ENCODE measurements around the gene KCNH3. TPM values are rescaled to one million over a fixed set of nuclear protein-coding genes. Genes with fewer than 3 reads are reported as not detected.

The KCNH3 gene
- total and polyA plus RNA-seq, 2 of the 4 experiments (the other 2 are of a cell fraction) = 0.10 TPM; not detected in 1

GRCh38 chr12:49542592-49543160 lies 3.8 kb downstream of the KCNH3 start:
- Histone ChIP-seq H3K4me2 (ENCODE audit: low read depth, low read length) (no peak overlapping the region), H4K5ac (ENCODE audit: low read depth, low read length) (no peak overlapping the region), H4K20me1 (ENCODE audit: insufficient read depth, low read length) (no peaks in the 10 kb centered on the region), H2BK20ac (ENCODE audit: low read depth, low read length) (no peak overlapping the region), H4K8ac (ENCODE audit: low read depth in 2 of 2, low read length in 2 of 2) (no peak overlapping the region), H2AFZ (replicated peaks; ENCODE audit: low read length, poor library complexity) (peak overlapping the region; percentile 14), H3K18ac (ENCODE audit: low read depth, low read length) (no peak overlapping the region), H2BK120ac (ENCODE audit: low read depth, low read length) (no peak overlapping the region), H2BK5ac (ENCODE audit: low read depth, low read length, poor library complexity, severe bottlenecking) (no peak overlapping the region), H3K27ac (ENCODE audit: insufficient read depth, low read length) (no peak overlapping the region), H3K9me3 (ENCODE audit: control insufficient read depth, insufficient read depth, low read length) (no peaks in the 10 kb centered on the region), H2BK15ac (ENCODE audit: low read depth, low read length) (no peak overlapping the region), H4K91ac (ENCODE audit: insufficient read depth, low read depth, low read length) (no peak overlapping the region), H3K9me1 (ENCODE audit: insufficient read depth, low read length) (no peaks in the 10 kb centered on the region), H2AK5ac (ENCODE audit: low read depth, low read length) (no peak overlapping the region), H3K56ac (ENCODE audit: extremely low read depth, insufficient read depth, low read length) (no peak overlapping the region), H3K9ac (ENCODE audit: low read depth, low read length) (no peak overlapping the region), H3K27me3 (ENCODE audit: control insufficient read depth, insufficient read depth, low read length) (peaks cover 83% of the 10 kb centered on the region), H3K4ac (ENCODE audit: low read depth, low read length) (no peak overlapping the region), H3K4me3 (ENCODE audit: insufficient read depth, low read depth, low read length) (no peak overlapping the region), H3K14ac (replicated peaks; ENCODE audit: low read depth, low read length) (no peak overlapping the region), H2AK9ac (replicated peaks; ENCODE audit: low read depth, low read length, poor library complexity) (no peak overlapping the region), H3K4me1 (ENCODE audit: control insufficient read depth, insufficient read depth, low read length) (no peaks in the 10 kb centered on the region), H3K79me1 (ENCODE audit: low read depth in 1 of 2, low read length in 2 of 2) (no peaks in the 10 kb centered on the region), H3K36me3 (ENCODE audit: control insufficient read depth, insufficient read depth, low read length) (no peaks in the 10 kb centered on the region), H3K23ac (ENCODE audit: low read depth, low read length) (no peak overlapping the region)
- dilution Hi-C loops (cut with HindIII; ENCODE audit: low sequenced_read_pairs, unreplicated experiment) (no loop called here), intact Hi-C loops (cut with micrococcal nuclease) (no loop called here), in situ Hi-C loops (cut with MboI; ENCODE audit: low sequenced_read_pairs) (no loop called here)
- ChIA-PET POLR2A (ENCODE audit: unreplicated experiment) (no interaction called here), CTCF (interaction anchor here (0.5 kb wide), 1 partner anchor 10 kb away, joined by 4 read pairs; no protein-coding TSS in a partner anchor)
- WGBS, 2 experiments (ENCODE audit: extremely low coverage in 2 of 2, insufficient read length in 1 of 2) = no CpG with 5 or more reads among the region's 15 CpGs
- BruUV-seq (replicated peaks) = no TSS peak
- TF ChIP-seq NFE2L2 (IDR thresholded peaks at IDR 0.05; ENCODE audit: low read depth, low read length) (no peak), RFX5 (IDR thresholded peaks at IDR 0.05; ENCODE audit: low read depth, low read length) (no peak), RCOR1 (IDR thresholded peaks at IDR 0.05; ENCODE audit: insufficient replicate concordance, low read length) (no peak), CEBPB (IDR thresholded peaks at IDR 0.05; ENCODE audit: low read depth, low read length) (no peak), MAZ (IDR thresholded peaks at IDR 0.05; ENCODE audit: borderline replicate concordance, low read depth, low read length) (no peak), MAFK (IDR thresholded peaks at IDR 0.05; ENCODE audit: low read depth, low read length) (no peak), RAD21 (IDR thresholded peaks at IDR 0.05; ENCODE audit: low read length) (no peak), MXI1 (IDR thresholded peaks at IDR 0.05; ENCODE audit: borderline replicate concordance, low read depth, low read length) (no peak), USF2 (IDR thresholded peaks at IDR 0.05; ENCODE audit: low read depth, low read length) (no peak), SMC3 (IDR thresholded peaks at IDR 0.05; ENCODE audit: low read depth, low read length) (no peak), POLR2A (IDR thresholded peaks at IDR 0.05; ENCODE audit: low read depth, low read length) (no peak), CTCF (conservative IDR thresholded peaks at IDR 0.05; ENCODE audit: low read depth, low read length) (no peak), BHLHE40 (IDR thresholded peaks at IDR 0.05; ENCODE audit: low read depth, low read length) (no peak), ELK1 (IDR thresholded peaks at IDR 0.05; ENCODE audit: borderline replicate concordance, low read depth, low read length) (no peak), FOS (IDR thresholded peaks at IDR 0.05; ENCODE audit: low read depth, low read length) (no peak), CHD1 (IDR thresholded peaks at IDR 0.05; ENCODE audit: low read depth, low read length) (no peak)
- no peak for ATAC-seq (ENCODE audit: low read depth)
- no peak for DNase-seq
